HG02759 (cell line): ENCODE measurements around the gene MUC4.
"Not testable (repeated sequence)": the region's sequence is repeated elsewhere in the genome, so short reads cannot be mapped to it uniquely, and the experiment has no call there.

Experiments used
- ATAC-seq: cut with Tn5 transposase; IDR thresholded peaks from one replicate; pipeline ENCODE4 v1.9.1; 2021; ENCODE audit warnings: mild to moderate bottlenecking, moderate library complexity; ENCODE audit not compliant: unreplicated experiment

MUC4 gene

DNA sequence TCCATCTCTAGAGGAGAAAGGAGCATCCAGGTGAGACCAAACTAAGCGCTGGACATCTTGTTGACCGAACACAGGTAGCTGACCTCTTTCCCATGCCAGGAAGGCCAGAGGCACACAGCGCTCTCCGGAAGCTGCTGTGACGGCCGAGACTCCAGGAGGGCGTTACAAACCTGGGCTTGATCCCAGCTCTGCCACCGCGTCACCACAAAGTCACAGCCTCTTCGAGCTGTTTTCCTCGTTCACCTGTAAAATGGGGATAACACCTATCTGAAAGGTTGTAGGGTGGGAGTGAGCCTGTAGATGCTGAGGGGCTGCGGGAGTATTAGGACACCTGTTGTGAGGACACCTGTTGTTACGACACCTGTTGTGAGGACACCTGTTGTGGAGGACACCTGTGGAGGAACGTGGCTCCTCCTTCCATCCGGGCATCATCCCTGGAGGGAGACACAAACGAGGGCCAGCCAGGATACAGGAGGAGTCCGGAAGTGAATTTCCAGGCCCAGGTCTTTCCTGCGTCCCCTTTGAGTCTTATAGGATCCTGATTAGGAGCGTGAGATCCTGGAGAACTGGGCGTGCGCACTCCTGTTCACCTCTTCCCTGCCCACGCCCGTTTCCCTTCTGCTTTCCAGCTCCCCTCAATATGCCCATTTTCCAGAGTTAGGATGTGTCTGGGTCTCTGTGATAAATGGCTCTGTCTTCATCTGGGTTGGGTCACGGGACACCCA lies 2.3 kb upstream of the MUC4 start:
- ATAC-seq: no peak

DNA sequence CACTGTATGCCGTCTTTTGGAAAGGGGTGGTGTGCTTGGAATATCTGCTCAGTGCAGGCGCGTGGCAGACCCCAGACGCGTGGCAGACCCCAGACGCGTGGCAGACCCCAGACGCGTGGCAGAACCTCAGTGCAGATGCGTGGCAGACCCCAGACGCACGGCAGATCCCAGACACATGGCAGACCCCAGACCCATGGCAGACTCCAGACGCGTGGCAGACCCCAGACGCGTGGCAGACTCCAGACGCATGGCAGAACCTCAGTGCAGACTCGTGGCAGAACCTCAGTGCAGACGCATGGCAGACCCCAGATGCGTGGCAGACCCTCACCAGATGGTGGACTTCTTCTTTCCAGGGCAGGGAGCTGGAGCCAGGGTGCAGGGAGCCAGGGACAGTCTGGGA lies 637 bp upstream of the MUC4 start:
- no peak for ATAC-seq

DNA sequence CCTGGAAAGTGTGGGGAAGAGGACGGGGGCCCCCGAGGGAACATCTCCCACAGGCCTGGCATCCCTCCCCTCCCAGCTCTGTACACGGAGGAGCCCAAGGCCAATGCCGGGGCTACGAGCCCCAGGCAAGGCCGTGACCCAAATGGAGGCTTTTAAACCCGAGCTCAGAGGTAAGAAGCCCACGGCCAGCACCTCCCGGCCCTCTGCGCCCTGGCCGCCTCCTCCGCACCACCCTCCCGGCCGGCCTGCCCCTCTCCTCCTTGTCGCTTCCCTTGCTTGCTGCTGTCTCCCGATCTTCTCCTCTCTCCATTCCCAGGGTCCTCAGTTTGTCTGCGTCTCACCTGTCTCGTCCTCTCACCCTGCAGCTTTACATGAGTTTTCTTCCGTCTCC lies 1.3 kb downstream of the MUC4 start:
- ATAC-seq: no peak

DNA sequence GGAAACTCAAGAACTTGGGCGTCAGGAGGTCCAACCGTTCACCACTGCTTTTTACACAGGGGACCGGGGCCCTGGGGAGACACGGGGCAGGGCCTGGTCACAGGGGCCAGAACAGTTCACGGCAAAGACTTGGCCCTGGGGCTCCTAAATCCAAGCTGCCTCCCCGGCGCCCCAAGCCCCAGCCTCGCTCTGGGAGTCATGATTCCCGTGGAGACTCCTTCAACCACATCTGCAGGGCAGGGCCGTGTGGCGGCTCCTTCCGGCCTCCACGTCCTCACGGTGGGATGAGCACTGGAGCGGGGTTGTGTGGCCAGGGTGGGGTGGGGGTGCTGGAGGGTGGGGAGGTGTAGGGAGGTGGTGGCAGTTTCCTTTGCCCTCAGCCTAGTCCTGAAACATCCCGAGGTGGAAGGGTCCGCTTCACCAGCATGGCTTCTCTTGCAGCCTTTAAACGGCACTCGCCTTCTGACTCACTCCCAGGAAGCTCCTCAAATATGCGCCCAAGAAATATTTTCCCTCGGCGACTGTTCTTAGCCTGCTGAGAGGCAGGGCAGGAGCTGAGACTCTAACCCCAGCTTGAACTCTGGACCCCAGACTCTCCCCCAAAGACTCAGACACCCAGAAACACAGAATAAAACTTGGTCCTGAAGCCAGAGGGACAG lies 1.8 kb downstream of the MUC4 start:
- no peak for ATAC-seq

DNA sequence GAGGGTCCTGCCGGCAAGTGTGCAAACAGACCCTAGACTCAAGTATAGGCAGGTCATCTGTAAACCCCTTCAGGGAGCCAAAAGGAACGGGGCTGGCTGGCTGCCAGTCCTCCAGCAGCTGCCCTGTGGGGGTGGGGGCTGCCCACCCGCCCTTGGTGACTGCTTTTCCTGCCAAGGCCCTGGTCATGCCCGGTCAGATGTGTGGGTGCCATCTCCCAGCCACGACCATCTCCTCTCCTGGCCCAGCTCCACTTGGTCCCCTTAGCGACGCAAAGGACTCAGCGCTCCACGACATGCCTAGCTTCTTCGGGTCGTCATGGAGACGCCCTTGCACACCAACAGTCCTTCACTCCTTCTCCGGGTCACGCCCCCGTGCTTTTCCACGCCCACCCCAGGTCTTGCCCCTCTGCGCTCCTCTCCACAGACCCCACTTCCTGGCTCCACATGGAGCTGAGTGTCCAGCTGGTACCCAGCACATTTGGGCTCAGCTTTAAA lies 2.4 kb downstream of the MUC4 start:
- no peak for ATAC-seq

DNA sequence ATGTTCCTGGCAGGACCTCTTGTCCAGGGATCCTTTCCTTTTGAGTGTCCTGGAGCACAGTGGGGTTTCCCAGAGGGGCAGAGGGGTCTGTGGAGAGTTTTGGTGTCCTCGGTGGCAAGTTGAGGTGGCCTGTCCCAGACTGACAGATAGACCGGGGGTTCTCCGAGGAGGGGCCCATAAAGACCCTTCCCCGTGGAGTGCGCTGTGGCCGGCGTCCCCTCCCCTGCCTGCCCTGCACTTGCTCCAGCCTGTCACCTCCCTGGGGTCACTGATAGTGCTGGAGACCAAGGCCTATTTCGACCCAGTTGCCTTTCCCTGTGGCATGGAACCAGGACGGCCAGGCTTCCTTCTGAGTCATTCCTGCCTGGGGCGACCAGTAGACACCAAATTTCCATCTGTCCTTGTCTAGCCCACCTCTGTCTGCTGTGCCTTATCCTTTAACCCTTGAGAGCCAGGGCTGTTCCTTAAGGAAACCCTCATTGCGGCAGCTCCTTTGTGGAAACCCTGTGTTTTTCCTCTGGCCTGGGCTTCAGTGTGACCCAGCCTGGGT lies 2.9 kb downstream of the MUC4 start:
- ATAC-seq: no peak

DNA sequence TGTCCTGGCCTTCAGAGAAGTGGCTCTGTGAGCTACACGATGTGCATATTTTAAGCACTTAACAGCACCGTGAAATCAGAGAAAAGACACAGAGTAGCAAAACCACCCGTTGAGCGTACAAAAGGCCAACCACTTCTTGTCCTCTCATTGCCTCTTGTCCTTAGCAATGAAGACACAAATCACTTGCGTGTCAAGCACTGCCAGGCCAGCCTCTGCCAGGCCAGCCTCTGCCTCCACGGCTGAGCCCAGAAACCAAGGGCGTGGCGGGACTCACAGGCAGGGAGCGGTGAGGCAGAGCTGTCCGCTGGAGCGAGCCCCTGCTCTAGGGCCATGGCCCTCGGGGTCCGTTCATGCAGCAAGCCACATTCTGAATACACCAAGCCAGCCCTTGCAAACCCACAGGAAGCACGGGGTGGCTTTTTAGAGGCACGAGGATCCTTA lies 4.0 kb downstream of the MUC4 start:
- no peak for ATAC-seq

DNA sequence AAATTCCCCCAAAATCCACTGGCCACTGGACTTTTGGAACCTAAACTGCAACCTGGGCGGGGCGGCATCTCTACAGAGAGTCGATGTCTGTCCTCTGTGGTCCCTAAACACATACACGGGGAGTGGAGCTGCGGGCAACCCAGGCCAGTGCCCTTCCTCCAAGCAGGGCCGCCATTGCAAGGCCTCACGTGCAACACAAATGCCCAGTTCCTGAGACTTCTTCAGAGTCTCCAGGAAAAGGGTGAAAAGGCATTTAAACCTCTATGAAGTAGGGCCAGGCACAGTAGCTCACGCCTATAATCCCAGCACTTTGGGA lies 4.9 kb downstream of the MUC4 start:
- no peak for ATAC-seq

DNA sequence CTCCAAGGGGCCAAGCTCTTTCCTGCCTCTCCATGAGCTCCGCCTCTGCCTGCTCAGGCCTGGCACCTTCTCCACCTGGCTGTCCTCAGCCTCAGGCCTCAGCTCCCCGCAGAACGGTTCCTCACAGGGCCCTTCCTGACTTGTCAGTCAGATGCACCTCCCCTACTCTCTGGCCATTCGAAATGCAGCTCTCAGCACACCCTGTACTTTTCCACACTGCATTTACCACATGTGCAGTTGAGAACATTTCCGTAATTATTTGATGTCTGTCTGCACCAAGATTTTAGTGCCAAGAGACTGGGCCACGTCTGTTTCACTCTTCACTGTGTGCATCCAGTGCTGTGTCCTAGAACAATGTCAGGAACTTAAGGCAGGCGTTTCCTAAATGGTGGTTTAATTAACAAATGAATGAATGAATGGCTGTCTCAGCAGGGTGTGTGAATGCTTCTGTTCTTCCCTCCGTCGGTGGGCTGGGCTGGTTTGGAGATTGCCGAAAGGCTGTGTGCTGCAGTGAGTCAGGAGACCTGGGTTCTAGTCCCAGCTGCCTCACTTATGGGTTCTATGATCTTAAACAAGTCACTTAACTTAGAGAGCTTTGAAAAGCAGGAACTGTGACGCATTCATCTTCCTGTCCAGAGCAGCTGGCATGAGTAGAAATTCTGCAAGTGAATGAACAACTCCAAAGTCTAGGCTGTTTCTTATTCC lies 5.4 kb downstream of the MUC4 start:
- ATAC-seq: no peak

DNA sequence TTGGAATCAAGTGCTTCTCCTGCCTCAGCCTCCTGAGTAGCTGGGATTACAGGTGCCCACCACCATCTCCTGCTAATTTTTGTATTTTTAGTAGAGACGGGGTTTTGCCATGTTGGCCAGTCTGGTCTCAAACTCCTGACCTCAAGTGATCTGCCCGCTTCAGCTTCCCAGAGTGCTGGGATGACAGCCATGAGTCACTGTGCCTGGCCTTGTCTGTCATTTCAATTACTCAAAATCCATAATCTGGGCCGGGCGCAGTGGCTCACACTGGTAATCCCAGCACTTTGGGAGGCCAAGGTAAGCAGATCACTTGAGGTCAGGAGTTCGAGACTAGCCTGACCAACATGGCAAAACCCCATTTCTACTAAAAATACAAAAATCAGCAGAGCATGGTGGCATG lies 6.1 kb downstream of the MUC4 start:
- ATAC-seq: not testable (repeated sequence)

DNA sequence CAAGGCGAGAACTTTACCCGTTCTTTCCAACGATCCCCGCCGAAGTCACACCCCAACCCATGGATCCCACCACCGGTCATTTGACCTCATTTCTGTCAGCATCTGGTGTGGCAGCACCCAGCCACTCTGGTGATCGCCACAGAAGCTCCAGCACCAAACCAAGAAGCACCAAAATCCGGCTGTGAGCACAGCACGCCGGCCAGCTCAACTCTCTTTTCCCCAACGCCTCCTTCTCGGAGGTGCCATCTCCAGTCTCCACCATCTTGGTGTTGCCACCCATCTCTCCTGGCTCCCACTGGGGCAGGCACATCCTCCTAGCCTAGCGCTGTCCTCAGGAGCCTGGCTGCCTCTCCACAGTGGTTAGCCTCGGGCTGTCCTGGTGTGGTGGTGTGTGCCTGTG lies 6.5 kb downstream of the MUC4 start:
- ATAC-seq: no peak

DNA sequence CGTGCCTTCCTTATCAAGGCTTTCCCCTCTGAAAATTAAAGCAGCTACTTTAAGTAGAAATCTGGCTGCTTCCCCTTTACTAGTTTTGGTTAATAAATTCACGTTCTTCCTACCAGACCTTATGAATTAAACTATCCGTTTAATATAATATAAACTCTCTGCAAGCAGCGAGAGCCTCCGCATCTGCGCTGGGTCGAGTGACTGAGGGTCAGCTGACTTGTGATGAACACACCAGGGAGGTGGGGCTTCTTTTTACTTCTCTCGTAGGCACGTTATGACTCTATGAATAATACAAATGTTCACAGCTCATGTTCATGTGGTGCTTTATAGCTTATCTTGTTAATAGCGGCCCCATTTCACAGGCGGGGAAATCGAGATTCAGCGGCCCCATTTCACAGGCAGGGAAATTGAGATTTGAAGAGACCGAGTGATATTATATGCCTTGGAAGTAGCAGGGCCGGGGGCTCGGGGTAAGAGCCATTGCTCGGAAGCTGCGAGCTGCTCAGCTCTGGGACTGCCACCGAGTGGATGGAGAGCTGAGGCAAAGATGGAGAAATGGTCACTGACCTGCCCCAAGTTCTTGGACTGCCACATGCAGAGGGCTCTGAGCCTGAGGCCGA lies 8.3 kb downstream of the MUC4 start:
- no peak for ATAC-seq

DNA sequence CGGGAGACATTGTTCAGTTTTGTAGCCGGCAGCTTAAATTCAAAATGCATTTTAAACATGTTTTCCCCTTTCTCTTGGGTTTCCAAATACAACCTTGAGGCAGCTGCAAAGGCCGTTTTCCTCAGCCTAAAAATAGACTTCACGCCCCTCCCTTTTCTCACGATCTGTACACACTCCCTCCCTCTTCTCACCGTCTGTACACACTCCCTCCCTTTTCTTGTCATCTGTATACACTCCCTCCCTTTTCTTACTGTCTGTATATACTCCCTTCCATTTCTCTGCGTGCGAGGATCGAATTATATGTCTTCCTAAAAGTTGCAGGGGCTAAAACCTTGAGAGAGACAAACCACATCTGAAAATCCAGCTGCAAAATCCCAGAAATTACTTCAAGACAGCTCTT lies 8.9 kb downstream of the MUC4 start:
- ATAC-seq: no peak

DNA sequence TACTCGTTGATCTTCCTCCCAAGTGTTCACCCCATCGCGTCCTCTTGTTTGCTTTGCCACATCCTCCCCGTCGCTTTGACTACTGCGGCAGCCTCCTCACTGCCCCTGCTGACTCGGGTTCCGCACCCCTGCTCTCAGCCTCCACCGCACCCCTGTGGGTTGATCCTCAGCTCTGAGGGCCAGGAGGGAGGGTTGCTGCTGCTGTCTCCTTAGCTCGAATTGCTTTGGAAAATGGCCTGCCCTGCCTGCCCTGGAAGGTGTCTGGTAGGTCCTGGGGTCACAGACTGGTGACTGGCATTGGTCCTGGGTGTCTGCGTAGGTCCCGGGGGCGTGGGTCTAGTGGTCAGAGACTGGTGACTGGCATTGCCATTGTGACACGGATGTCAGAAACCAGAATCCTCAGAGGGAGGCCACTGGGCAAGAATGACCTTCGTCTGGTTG lies 9.4 kb downstream of the MUC4 start:
- ATAC-seq: no peak

DNA sequence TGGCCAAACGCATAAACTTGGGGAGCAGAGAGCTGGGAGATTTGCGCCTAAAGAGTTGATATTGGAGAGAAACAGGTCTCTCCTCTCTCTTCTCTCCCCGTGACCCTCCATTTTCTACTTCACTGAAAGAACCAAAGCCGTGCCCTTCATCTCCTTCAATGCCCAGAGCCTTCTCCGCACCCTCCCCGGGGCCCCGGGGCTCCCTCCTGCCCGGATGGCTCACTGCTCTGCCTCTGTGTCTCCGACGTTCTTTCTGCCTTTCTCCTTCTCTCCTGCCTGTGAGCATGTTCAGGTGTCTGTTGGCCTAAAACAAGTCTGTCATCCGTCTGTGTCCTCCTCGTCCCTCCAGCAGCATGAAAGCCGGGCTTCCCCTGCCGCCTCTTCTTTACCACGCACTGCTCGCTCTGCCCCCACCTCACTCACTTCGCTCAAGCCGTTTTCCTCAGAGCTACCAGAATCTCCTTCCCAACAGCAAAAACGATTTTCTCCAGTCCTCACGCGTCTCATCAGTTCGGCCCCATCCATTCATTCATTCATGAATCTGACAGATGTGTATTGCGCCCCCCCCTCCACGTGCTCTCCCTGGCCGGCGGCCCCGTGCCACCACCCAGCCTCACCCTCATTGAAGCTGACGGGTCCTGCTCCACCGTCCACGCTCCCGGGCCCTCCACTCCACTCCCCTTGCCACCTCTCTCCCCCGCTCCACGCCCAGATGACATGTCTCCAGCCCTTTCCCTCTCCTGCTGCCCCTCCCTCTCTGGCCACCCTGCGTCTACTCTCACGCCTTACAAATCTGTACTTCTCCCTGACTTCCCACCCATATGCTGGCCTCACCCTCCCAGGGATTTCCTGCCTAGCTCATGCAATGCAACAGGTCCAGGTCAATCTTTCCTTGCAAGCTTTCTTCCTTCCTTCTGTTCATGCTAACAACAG lies 10.2 kb downstream of the MUC4 start:
- ATAC-seq: no peak

DNA sequence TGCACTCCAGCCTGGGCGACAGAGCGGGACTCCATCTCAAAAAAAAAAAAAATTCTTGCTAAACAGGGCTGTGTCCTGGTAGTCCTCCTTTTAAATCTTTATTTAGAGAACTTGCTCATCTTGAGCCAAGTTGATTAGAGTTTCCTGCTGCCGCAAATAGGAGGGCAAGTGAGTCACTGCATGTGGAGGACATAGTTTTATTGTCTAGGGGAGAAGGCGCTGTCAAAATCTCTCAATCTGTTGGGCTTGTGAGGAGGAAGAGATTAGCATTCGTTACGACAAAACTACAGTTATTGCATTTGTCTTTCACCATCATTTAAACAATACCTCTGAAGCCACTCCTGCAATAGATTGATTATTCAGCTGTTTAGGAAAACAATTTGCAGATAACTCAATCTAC lies 11.5 kb downstream of the MUC4 start:
- no peak for ATAC-seq

DNA sequence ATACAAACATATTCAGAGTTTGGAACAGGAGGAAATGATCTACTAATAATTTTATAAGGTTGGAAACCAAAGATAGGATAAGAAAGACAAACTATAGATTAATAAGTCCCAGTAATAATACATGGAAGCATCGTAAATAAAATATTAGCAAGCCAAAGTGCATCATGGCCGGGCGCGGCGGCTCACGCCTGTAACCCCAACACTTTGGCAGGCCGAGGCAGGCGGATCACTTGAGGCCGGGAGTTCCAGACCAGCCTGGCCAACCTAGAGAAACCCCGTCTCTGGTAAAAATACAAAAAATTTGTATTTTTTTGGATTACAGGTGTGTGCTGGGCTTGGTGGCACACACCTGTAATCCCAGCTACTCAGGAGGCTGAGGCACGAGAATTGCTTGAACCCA lies 14.9 kb downstream of the MUC4 start:
- no peak for ATAC-seq

DNA sequence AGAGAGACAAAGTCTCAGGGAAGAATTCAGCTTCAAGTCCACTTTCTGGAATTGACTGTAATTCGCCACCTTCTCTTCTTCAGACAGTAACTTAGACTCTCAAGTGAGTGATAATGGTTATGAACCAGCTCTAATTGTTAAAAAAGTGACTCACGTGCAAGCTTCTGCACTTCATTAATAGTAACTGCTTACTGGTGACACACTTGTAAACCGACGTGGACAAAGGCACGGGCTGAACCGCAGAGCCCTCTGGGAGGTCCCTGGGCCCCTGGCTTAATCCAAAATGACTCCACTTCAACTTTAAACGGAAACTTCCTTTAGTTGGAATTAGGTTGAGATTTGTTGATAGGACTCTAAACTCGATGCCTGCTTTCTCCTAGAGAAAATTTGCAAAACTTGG lies 17.0 kb downstream of the MUC4 start:
- ATAC-seq: no peak

DNA sequence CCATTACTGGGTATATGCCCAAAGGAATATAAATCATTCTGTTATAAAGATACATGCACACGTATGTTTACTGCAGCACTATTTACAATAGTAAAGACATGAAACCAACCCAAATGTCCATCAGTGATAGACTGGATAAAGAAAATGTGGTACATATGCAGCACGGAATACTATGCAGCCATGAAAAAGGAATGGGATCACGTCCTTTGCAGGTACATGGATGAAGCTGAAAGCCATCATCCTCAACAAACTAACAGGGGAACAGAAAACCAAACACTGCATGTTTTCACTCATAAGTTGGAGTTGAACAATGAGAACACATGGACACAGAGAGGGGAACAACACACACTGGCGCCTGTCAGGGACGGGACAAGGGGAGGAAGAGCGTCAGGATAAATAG lies 19.1 kb downstream of the MUC4 start:
- not testable (repeated sequence) for ATAC-seq

DNA sequence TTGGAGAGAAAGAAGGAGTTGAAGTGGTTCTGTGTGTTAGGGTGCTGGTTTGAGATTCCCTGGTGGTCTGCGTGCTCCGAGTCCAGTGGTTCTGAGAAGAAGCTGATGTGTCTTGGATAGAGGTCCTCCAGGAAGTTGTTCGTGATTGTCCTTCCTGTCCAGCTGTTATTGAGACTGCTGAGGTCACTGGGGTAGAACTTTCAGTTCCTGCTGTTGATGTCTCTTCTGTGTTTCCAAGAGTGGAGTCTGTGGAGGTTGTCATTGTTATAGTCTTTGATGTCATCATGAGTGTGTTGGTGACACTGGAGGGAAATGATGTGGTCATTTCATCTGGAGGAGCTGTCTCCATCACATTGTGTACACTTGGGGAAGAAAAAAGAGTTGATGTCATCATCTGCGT lies 20.8 kb downstream of the MUC4 start:
- no peak for ATAC-seq
